Right cardiac atrium (tissue), 5 donors: Measurements from ENCODE around the gene HIBADH. TPM values are rescaled to one million over a fixed set of nuclear protein-coding genes. Genes with fewer than 3 reads are reported as not detected.
A peak's percentile ranks its signal among the peaks of the same experiment; 100 is the strongest.

Source experiments
- ATAC-seq, 2 donors: fragments of 200-7000 bp; cut with Tn5 transposase; one replicate each; pipeline versions ENCODE4 v1.8.0 to v1.9.1; 2020; ENCODE audit warnings: moderate library complexity in 2 of 2, mild to moderate bottlenecking in 1 of 2
- DNase-seq, 3 donors: peaks; one replicate each; pipeline ENCODE4 v3.0.0-alpha.2; 2020
- H3K27ac ChIP-seq: one replicate; pipeline ENCODE4 v1.5.1; 2013; ENCODE audit warnings: mild to moderate bottlenecking, low read length, control low read depth, moderate library complexity
- H3K27me3 ChIP-seq: one replicate; pipeline ENCODE4 v1.6.1; 2013; ENCODE audit not compliant: control insufficient read depth, insufficient read depth
- H3K4me1 ChIP-seq: one replicate; pipeline ENCODE4 v1.6.1; 2013; ENCODE audit warnings: low read length; ENCODE audit not compliant: control insufficient read depth, insufficient read depth
- H3K4me3 ChIP-seq: one replicate; pipeline ENCODE4 v1.5.1; 2013; ENCODE audit warnings: low read length, control low read depth
- H3K9me3 ChIP-seq: one replicate; pipeline ENCODE4 v1.6.1; 2013; ENCODE audit warnings: low read length; ENCODE audit not compliant: control insufficient read depth
- WGBS: extraction: QIAGEN DNeasy Blood & Tissue Kit; methylation state at CpG from one replicate; pipeline ENCODE4 v1.1.7; 2013; 5-methylcytosine and 5-hydroxymethylcytosine counted together
- intact Hi-C, 4 donors: fragments of 100-400 bp; cut with DNase I; formaldehyde crosslinking; loops; one replicate each; pipeline versions ENCODE4 v1.11.0 to v1.14.0; 2022 to 2023
- polyA plus RNA-seq: library from polyadenylated mRNA; stranded (reverse); fragments of 200-250 nt; gene quantifications from one replicate; pipeline ENCODE4 v1.2.3, GENCODE V29; 2013
- total RNA-seq, 4 donors: library from RNA; stranded (reverse); fragmentation: NEBNext Ultra II Directional; extraction: Animal tissue kit (Norgen Biotek cat#: 25700); gene quantifications; one replicate each; pipeline ENCODE4 v1.2.1, GENCODE V29; 2021
- donor health status: healthy with polysubstance abuse.
- donor health status: DM: no; HTN: yes; CAD: no.
- donor health status: DM: no; HTN: no; CAD: no.
- donor health status: DM: no; HTN: yes; CAD: no; lungs with severe emphysema.
- donor health status: DM: yes; HTN: yes; CAD: no.

Gene HIBADH
- total and polyA plus RNA-seq, 5 donors, result 57.7 to 77.1 (median 72.2) TPM

DNA sequence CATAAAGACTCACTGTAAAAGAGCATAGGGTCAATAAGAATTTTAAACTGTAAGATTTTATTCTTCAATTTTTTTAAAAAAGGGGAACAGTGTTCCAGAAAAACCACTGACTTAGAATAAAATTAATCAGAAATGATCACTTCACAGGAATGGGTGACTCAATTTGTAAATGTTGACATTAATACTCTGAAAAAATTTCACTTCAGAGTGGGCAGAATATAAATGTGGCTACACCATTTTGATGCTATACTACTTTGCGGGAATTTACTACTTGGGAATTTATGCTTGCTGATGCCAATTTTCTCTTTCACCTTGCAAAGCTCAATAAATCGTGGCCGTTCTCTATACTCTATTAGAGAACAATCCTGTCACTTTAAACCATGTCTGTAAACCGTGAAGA, 126.9 kb downstream of the HIBADH start:
- Histone ChIP-seq H3K4me3 (no peak overlapping the region), H3K27me3 (no peaks in the 10 kb centered on the region), H3K27ac (no peak overlapping the region), H3K4me1 (no peaks in the 10 kb centered on the region), H3K9me3 (no peaks in the 10 kb centered on the region)
- DNase-seq (no peak), ATAC-seq (no peak)
- intact Hi-C loops, result no loop called here
- 94% methylated on average over 4 of the region's 4 CpGs for WGBS

DNA sequence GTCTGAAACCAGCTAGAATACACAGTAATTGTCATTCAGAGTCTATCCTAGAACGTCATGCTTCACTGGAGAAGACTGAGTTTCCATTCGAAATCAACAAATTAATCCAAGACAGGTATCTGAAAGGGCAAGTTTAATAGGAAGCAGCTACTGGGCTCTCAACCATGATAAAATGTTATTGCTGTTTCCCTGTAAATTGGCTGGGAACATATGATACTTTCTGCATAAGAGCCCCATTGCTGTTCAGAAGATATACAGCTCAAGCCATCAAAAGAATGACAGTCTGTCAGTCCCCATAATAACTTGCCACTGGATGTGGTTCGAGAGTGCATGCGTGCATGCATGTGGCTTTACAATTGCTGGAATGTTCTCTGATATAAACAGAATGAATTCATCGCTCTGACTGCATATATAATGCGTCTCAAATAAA, 129.0 kb downstream of the HIBADH start:
- H3K27me3 ChIP-seq, result no peaks in the 10 kb centered on the region
- H3K4me1 ChIP-seq, result no peaks in the 10 kb centered on the region
- intact Hi-C loops, result no loop called here
- DNase-seq (no peak), ATAC-seq (no peak)
- WGBS, result 88% methylated on average over 6 of the region's 6 CpGs
- H3K9me3 ChIP-seq, result no peaks in the 10 kb centered on the region
- no peak overlapping the region for H3K27ac ChIP-seq
- no peak overlapping the region for H3K4me3 ChIP-seq

DNA sequence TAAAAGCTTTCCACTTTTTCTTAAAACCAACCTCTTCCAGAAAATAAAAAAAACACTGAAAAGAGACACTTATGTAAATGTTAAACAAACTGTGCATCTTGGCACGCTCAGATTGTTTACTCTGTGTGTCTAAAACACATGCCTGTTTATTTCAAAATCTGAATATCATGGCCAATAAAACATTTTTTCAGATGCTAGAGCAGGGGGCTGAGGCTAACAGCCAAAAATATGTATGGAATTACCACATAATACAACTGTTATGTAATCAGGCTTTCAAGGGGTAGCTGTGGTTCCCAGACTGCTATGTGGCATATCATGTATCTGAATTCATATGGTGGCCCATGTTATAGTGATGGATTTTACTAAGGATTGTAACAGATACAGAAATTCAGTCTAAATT, 130.4 kb downstream of the HIBADH start:
- Histone ChIP-seq H3K9me3 (no peaks in the 10 kb centered on the region), H3K4me1 (no peaks in the 10 kb centered on the region), H3K4me3 (no peak overlapping the region), H3K27me3 (no peaks in the 10 kb centered on the region), H3K27ac (no peak overlapping the region)
- DNase-seq, result no peak
- 79% methylated on average over 1 of the region's 1 CpG for WGBS
- no peak for ATAC-seq
- intact Hi-C loops, result no loop called here

DNA sequence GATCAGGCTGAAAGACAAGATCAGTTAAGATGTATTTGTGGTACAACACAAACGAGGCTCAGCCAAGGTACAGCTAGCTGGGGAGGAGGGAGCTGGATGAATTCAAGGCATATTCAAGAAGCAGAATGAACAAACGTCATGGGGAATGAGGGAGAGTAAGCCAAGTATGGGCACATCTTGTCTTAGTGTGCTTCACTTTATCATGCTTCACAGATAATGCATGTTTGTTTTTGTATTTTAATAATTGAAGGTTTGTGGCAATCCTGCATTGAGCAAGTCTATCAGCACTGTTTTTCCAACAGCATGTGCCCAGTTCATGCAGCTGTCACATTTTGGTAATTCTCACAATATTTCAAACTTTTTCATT, 135.4 kb downstream of the HIBADH start:
- intact Hi-C loops, result no loop called here
- DNase-seq, result no peak
- Histone ChIP-seq H3K4me1 (no peaks in the 10 kb centered on the region), H3K27ac (no peak overlapping the region), H3K27me3 (no peaks in the 10 kb centered on the region), H3K4me3 (no peak overlapping the region), H3K9me3 (no peaks in the 10 kb centered on the region)
- peak; percentile 37 to 38 for ATAC-seq
- WGBS, result 28% methylated on average over 2 of the region's 2 CpGs

DNA sequence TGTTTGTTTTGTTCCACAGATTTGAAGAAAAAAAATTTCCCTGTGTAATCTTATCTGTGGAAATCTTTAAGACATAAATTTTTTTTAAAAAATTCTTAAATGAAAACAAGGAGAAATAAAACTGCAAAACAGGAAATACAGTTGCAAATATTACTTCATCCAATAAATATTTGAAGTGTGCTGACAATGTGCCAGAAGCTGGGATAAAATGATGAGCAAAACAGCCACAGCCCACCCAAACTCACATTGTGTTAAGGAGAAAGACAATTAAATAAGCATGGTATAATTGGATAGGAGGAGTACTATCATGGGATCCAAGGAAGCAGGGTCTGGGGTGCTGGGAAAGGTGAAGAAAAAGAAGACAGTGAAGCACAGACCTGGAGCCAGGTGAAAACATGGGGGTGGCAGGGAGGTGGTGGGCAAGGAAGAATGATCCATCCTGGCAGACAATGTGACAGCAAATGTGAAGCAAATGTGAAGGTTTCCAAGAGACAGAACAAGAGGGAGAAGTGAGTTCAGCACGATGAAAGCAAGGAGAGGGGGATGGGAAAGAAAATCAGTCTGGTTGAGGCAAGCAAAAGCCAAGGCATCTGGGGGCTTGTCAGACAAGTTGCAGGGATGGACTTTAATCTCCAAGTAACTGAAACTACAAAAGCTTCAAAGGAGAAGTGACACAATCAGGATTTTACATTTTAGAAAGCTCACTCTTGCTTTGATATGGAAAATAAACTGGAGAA, 135.9 kb downstream of the HIBADH start:
- no peaks in the 10 kb centered on the region for H3K9me3 ChIP-seq
- 42% methylated on average over 1 of the region's 1 CpG for WGBS
- no peaks in the 10 kb centered on the region for H3K4me1 ChIP-seq
- H3K27me3 ChIP-seq, result no peaks in the 10 kb centered on the region
- H3K27ac ChIP-seq, result no peak overlapping the region
- intact Hi-C loops, result no loop called here
- DNase-seq (no peak), ATAC-seq (no peak)
- no peak overlapping the region for H3K4me3 ChIP-seq

DNA sequence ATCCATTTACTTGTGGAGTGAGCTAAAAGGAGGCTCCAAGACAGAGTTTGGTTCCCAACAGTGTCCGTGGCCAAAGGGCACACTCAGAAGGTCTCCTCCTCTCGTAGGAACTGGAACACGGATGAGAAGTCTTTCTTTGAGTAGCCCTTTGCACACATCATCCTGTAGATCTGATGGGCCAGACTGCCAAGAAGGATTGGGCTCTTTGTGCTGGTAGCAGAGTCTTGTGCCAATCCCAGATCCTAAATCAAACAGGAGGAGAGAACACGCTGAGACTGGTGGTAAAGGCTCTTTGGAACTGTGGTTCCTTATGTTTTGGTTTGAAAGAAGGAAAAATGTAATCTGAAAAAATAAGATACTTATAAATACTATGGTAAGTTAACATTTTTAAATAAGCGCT, 136.6 kb downstream of the HIBADH start:
- intact Hi-C loops, result no loop called here
- WGBS, result 94% methylated on average over 5 of the region's 5 CpGs
- Histone ChIP-seq H3K27me3 (no peaks in the 10 kb centered on the region), H3K9me3 (no peaks in the 10 kb centered on the region), H3K27ac (no peak overlapping the region), H3K4me3 (no peak overlapping the region), H3K4me1 (no peaks in the 10 kb centered on the region)
- no peak for DNase-seq
- ATAC-seq, result no peak

DNA sequence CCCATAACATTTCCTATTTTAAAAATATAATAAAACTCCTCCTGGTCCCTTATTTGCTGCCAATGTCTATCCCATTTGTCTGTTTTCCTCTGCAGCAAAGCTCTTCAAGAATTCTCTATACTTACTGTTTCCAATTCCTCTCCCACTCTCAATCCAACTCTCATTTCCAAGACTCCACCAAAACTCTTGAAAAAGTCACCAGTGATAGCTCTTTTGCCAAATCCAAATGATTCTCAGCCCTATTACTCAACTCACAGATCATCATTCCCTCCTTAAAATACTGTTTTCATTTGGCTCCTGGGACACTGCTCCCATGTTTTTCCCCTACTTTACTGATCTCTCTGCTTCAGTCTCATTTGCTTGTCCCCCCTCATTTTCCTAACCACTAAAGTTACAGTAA, 139.4 kb downstream of the HIBADH start:
- Histone ChIP-seq H3K4me3 (no peak overlapping the region), H3K9me3 (no peaks in the 10 kb centered on the region), H3K27me3 (no peaks in the 10 kb centered on the region), H3K4me1 (no peaks in the 10 kb centered on the region), H3K27ac (no peak overlapping the region)
- ATAC-seq (peak in 1 of 2 donors; percentile 27), DNase-seq (no peak)
- intact Hi-C loops, result no loop called here

DNA sequence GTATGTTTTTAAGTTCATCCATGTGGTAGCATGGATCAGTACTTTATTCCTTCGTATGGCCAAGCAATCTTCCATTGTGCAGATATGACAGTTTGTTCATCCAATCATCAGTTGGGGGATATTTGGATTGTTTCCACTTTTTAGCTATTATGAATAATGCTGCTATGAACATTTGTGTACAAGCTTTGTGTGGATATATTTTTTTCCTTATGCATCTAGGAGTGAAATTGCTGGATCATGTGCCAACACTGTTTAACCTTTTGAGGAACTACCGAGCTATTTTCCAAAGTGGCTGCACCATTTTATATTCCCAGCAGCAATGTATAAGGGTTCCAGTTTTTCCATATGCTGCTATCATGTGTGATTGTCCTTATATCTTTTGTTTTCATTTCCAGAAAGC, 140.1 kb downstream of the HIBADH start:
- intact Hi-C loops, result no loop called here
- no peaks in the 10 kb centered on the region for H3K4me1 ChIP-seq
- no peak overlapping the region for H3K27ac ChIP-seq
- H3K4me3 ChIP-seq, result no peak overlapping the region
- 82% methylated on average over 2 of the region's 2 CpGs for WGBS
- H3K9me3 ChIP-seq, result no peaks in the 10 kb centered on the region
- no peak for DNase-seq
- no peak for ATAC-seq
- no peaks in the 10 kb centered on the region for H3K27me3 ChIP-seq

DNA sequence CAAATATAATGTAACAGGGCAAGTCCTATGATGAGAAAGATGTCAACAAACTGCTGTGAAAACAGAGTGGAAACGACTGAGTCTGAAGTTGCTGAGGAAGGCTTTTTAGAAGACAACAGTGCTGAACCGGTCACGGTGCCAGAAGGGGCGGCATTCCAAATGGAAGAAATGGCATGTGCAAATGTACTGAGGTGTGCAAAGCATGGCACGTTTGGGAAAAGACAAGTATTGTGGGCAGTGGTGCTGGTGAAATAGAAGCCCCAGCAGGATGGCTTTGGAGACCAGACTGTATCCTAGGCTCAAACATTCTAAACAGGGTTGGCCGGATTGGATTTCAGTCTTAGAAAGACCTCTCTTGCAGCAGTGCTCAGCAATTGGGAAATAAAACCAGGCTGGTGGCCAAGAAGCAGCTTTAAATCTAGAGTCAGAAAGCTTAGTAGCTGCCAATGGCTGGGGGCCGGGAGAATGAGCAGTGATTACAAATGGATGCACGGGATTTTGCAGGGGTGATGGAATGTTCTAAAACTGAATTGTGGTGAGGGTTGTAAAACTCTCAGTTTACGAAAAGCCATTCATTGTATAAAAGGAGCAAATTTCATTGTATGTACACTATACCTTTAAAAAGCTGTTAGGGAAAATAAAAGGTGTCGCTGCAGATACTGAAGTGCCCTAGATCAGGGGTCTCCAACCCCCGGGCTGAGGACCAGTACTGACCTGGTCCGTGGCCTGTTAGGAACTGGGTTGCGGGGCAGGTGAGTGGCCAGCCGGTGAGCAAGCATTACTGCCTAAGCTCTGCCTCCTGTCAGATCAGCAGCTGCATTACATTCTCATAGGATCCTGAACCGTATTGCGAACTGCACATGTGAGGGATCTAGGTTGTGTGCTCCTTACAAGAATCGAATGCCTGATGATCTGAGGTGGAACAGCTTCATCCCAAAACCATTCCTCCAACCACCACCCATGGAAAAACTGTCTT, 141.6 kb downstream of the HIBADH start:
- peak; percentile 71 to 75 for ATAC-seq
- no peak overlapping the region for H3K4me3 ChIP-seq
- peak in 2 of 3 donors; percentile 59 to 79 for DNase-seq
- 78% methylated on average over 17 of the region's 17 CpGs for WGBS
- H3K27me3 ChIP-seq, result no peaks in the 10 kb centered on the region
- H3K9me3 ChIP-seq, result no peaks in the 10 kb centered on the region
- H3K4me1 ChIP-seq, result no peaks in the 10 kb centered on the region
- H3K27ac ChIP-seq, result no peak overlapping the region
- intact Hi-C loops, result no loop called here

DNA sequence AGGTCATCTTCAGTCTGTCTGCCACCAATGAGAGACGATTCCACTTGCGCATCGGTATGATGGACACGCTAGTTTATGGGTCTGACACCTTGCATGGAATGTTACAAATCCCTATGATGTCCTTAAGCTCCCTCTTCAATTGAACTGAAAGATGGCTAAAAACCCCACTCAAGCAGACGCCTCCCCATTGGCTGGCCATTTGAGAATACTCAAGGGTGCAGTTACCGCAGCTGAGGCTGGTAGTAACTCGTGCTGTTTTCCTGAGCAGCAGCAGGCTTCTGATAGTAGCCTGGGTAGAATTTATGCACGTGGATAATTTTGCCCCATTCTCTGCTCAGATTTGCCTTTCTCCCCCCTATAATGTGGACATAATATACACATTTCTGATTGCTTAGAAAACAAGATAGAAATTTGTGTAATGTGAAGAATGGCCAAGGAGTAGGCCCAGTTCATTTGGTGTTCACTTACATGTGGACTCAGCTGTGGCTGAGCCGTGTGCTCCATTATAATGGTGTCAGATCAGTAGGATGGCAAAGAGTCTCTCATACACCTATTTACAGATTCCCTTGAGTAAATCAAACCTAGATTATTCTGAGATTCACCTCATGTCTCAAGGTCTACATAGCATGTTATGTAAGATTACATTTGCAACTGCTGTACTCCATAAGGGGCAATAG, 142.8 kb downstream of the HIBADH start:
- intact Hi-C loops, result no loop called here

More for the DNA sequence above, 142.8 kb downstream of the HIBADH start:
- Histone ChIP-seq H3K9me3 (no peaks in the 10 kb centered on the region), H3K4me3 (no peak overlapping the region), H3K27me3 (no peaks in the 10 kb centered on the region), H3K27ac (no peak overlapping the region), H3K4me1 (no peaks in the 10 kb centered on the region)
- ATAC-seq, result no peak
- 94% methylated on average over 9 of the region's 9 CpGs for WGBS
- DNase-seq, result no peak
